Measurements from ENCODE around the gene ACTRT2. TPM values are rescaled to one million over a fixed set of nuclear protein-coding genes. Genes with fewer than 3 reads are reported as not detected.
A peak's percentile ranks its signal among the peaks of the same experiment; 100 is the strongest.

Gene ACTRT2
- total RNA-seq, 2 donors from 2014 or later, result not detected

DNA sequence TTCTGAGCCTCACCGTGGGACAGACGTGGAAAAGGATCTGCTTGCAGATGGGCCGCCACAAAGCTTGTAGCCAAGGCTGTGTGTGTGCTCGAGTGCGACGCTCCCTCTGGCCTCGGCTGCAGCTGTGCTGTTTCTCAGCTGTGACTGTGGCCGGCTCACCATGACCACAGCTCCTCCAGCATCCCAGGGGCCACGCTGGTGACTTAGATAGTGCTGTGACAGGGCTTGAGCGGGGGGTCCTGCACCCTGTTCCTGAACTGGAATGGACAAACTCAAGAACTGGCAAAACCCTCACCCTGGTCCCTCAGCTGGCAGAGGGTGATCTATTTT lies 17.4 kb upstream of the ACTRT2 start:
- H3K27me3 ChIP-seq, result no peaks in the 10 kb centered on the region
- no peak overlapping the region for H3K4me3 ChIP-seq
- intact Hi-C loops (cut with DNase I), result no loop called here
- peak in 3 of 4 donors; percentile 20 to 44 (median 30) for DNase-seq
- WGBS, 2 donors, result 38 to 45% methylated on average over 5 to 10 of the region's 10 CpGs
- H3K27ac ChIP-seq, result no peak overlapping the region
- no peaks in the 10 kb centered on the region for H3K36me3 ChIP-seq (replicated peaks in 1 of 2; ENCODE audit: insufficient read depth in 1 of 2, low read depth in 2 of 2)
- ATAC-seq, result no peak
- H3K4me1 ChIP-seq, result no peaks in the 10 kb centered on the region
- no peak for TF ChIP-seq POLR2A (IDR thresholded peaks at IDR 0.05)
- TF ChIP-seq, protein P1, sequence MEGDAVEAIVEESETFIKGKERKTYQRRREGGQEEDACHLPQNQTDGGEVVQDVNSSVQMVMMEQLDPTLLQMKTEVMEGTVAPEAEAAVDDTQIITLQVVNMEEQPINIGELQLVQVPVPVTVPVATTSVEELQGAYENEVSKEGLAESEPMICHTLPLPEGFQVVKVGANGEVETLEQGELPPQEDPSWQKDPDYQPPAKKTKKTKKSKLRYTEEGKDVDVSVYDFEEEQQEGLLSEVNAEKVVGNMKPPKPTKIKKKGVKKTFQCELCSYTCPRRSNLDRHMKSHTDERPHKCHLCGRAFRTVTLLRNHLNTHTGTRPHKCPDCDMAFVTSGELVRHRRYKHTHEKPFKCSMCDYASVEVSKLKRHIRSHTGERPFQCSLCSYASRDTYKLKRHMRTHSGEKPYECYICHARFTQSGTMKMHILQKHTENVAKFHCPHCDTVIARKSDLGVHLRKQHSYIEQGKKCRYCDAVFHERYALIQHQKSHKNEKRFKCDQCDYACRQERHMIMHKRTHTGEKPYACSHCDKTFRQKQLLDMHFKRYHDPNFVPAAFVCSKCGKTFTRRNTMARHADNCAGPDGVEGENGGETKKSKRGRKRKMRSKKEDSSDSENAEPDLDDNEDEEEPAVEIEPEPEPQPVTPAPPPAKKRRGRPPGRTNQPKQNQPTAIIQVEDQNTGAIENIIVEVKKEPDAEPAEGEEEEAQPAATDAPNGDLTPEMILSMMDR (IDR thresholded peaks at IDR 0.05), result no peak
- peaks cover 0 to 11% (median 0%) of the 10 kb centered on the region in 3 donors for H3K9me3 ChIP-seq

DNA sequence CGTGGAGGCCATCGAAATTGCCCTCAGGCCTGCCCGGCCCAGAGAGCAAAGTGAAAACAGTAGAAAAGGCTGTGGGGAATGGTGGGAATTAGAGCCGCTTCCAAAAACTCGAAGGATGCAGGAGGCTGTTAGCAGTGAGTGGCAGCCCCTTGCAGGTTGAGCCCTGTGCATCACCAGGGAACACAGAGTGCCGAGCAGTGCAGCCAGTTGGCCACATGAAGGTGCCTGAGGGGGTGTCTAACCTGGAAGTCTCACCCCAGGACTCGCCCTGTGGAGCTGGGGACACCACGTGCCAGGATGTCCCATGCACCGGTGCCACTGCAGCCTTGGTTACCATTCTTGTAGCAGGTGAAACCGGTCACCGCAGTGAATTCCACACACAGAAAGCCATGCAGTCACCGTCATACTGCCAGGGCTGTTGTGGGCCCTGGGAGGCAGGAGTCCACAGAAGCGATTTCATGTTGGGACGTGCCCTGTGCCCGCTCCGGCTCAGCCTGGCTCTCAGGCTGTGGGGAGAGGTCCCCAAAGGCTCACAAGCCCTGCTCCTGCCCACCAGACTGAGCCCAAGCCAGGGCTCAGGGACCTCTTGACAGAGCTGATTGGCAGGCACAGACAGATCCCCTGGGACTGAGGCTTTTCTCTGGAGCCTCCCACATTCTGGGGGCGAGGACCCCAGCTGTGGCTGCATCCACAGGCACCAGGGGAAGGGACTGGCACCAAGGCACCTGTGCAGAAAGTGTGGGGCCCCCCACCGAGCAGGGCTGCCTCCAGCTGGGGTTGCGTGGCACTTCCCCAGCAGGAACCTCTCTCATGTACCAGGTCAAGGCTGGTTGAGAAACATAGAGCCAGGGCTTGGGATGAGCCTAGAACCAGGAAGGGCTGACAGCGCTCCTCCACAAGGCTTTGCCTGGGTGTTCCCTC lies 16.7 kb upstream of the ACTRT2 start:
- intact Hi-C loops (cut with DNase I), result no loop called here
- Histone ChIP-seq H3K4me3 (no peak overlapping the region), H3K36me3 (replicated peaks in 1 of 2; ENCODE audit: insufficient read depth in 1 of 2, low read depth in 2 of 2) (no peaks in the 10 kb centered on the region), H3K27ac (no peak overlapping the region), H3K4me1 (no peaks in the 10 kb centered on the region), H3K9me3 (peaks cover 0 to 11% (median 0%) of the 10 kb centered on the region in 3 donors), H3K27me3 (no peaks in the 10 kb centered on the region)
- 87 to 90% methylated on average over 9 to 20 of the region's 20 CpGs for WGBS, 2 donors
- DNase-seq (no peak), ATAC-seq (no peak)
- TF ChIP-seq POLR2A (IDR thresholded peaks at IDR 0.05), result no peak

DNA sequence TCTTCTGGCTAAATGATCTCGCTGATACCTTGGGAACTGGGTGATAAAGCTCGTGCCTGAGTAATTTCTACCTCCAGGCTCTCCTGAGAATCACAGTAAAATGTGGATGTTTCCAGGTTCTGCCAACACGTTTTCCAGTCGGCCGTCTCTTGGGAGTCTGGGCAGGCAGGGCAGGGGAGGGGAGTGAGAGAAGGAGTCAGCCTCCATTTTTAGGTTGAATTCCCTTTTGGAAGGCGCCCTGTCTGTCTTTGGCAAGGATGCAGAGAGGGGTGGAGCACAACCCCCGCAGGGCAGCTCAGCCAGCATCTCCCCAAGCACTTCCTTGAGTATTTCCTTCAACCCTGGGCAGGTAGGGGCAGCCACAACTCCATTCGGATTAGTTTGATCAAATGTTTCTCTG lies 15.5 kb upstream of the ACTRT2 start:
- no peaks in the 10 kb centered on the region for H3K4me1 ChIP-seq
- no peak for ATAC-seq
- H3K4me3 ChIP-seq, result no peak overlapping the region
- WGBS, 2 donors, result 68 to 78% methylated on average over 8 of the region's 8 CpGs
- H3K36me3 ChIP-seq (replicated peaks in 1 of 2; ENCODE audit: insufficient read depth in 1 of 2, low read depth in 2 of 2), result no peaks in the 10 kb centered on the region
- H3K9me3 ChIP-seq, result peaks cover 0 to 11% (median 0%) of the 10 kb centered on the region in 3 donors
- no peak for TF ChIP-seq POLR2A (IDR thresholded peaks at IDR 0.05)
- TF ChIP-seq, protein P1 (IDR thresholded peaks at IDR 0.05), result no peak
- intact Hi-C loops (cut with DNase I), result no loop called here
- no peaks in the 10 kb centered on the region for H3K27me3 ChIP-seq
- no peak for DNase-seq
- H3K27ac ChIP-seq, result no peak overlapping the region

DNA sequence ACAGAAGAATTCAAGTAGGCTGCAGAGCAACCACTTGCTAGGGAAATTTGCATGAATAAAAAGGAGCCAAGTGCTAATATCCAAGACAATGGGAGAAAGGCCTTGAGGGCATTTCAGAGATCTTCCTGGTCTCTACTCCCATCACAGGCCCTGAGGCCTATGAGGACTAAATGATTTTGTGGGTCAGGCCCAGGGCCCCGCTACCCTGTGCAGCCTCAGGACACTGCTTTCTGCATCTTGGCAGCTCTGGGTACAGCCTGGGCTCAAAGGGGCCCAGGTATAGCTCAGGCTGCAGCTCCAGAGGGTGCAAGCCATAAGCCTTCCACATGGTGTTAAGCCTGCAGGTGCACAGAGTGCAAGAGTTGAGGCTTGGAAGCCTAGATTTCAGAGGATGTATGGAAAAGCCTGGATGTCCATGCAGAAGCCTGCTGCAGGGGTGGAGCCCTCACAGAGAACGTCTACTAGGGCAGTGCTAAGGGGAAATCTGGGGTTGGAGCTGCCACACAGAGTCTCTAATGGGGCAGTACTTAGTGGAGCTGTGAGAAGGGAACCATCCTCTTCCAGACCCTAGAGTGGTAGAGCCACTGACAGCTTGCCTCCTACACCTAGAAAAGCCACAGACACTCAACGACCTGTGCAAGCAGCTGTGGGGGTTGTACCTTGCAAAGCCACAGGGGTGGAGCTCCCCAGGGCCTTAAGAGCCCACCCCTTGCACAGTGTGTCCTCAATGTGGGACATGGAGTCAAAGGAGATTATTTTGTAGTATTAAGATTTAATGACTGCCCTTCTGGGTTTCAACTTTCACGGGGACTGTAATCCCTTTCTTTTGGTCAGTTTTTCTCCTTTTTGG lies 13.7 kb upstream of the ACTRT2 start:
- no peaks in the 10 kb centered on the region for H3K27me3 ChIP-seq
- H3K9me3 ChIP-seq, result peaks cover 0 to 11% (median 0%) of the 10 kb centered on the region in 3 donors
- DNase-seq, result no peak
- intact Hi-C loops (cut with DNase I), result no loop called here
- no peak for TF ChIP-seq POLR2A (IDR thresholded peaks at IDR 0.05)
- H3K36me3 ChIP-seq (replicated peaks in 1 of 2; ENCODE audit: insufficient read depth in 1 of 2, low read depth in 2 of 2), result no peaks in the 10 kb centered on the region
- peaks cover 14% of the 10 kb centered on the region for H3K4me1 ChIP-seq
- no peak overlapping the region for H3K4me3 ChIP-seq
- ATAC-seq, result no peak
- H3K27ac ChIP-seq, result no peak overlapping the region
- 82 to 96% methylated on average over 3 to 4 of the region's 4 CpGs for WGBS, 2 donors

DNA sequence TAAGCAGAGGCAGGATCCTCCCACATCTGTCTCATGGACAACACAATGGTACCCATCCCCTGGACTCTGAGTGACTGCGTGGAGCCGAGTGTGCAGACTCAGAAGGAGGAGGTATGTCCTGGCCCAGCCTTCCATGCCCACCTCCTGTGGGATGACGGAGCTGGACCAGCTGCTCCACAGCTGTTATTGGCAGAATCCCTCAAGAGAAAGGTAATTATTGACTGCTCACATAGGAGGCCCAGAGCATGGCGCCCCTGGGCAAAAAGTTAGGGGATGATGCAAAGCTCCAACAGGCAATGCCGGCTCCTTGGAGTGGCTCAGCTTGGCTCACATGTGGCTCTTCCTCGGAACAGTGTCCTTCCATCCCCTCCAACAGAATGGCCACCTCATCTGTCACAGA lies 12.2 kb upstream of the ACTRT2 start:
- Histone ChIP-seq H3K27me3 (no peaks in the 10 kb centered on the region), H3K36me3 (replicated peaks in 1 of 2; ENCODE audit: insufficient read depth in 1 of 2, low read depth in 2 of 2) (no peaks in the 10 kb centered on the region), H3K4me3 (no peak overlapping the region), H3K27ac (no peak overlapping the region), H3K4me1 (peaks cover 20% of the 10 kb centered on the region), H3K9me3 (peaks cover 0 to 11% (median 0%) of the 10 kb centered on the region in 3 donors)
- WGBS, 2 donors, result 89 to 96% methylated on average over 3 to 6 of the region's 6 CpGs
- intact Hi-C loops (cut with DNase I), result no loop called here
- DNase-seq (no peak), ATAC-seq (no peak)
- no peak for TF ChIP-seq POLR2A (IDR thresholded peaks at IDR 0.05)

DNA sequence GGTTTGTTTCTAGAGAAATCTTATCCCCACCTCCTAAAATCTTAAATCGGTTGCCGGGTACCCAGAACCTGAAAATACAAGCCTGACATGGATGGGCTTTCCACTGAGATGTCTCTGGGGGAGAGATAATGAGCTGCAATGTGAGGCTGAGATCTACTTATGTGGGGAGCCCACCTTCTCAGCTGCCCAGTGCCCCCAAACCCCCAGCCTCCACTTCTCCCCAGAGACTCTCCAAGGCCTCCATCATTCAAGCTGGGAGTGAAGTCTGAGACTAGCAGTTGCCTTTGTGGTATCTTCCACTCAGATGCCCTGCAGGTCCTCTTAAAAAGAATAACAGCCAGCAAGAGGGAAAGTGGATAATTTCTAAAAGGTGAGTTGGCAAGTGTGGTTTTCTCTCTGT lies 11.7 kb upstream of the ACTRT2 start:
- Histone ChIP-seq H3K36me3 (replicated peaks in 1 of 2; ENCODE audit: insufficient read depth in 1 of 2, low read depth in 2 of 2) (no peaks in the 10 kb centered on the region), H3K4me3 (no peak overlapping the region), H3K27ac (no peak overlapping the region), H3K4me1 (peaks cover 20% of the 10 kb centered on the region), H3K27me3 (no peaks in the 10 kb centered on the region), H3K9me3 (peaks cover 0 to 11% (median 0%) of the 10 kb centered on the region in 3 donors)
- TF ChIP-seq, protein P1 (IDR thresholded peaks at IDR 0.05), result no peak
- TF ChIP-seq POLR2A (IDR thresholded peaks at IDR 0.05), result no peak
- WGBS, 2 donors, result 100% methylated on average over 2 of the region's 2 CpGs; no CpG with 5 or more reads in 1 of the 2 donors
- DNase-seq (no peak), ATAC-seq (no peak)
- intact Hi-C loops (cut with DNase I), result no loop called here
